Neural crest cell (in vitro differentiated cells): ENCODE measurements around the gene MON2. TPM values are rescaled to one million over a fixed set of nuclear protein-coding genes. Genes with fewer than 3 reads are reported as not detected.

Experiments
- DNase-seq: peaks from one replicate; pipeline ENCODE4 v3.0.0; 2021; ENCODE audit warnings: low read depth, mixed read lengths, low spot score
- H3K27ac Mint-ChIP-seq: one replicate; pipeline ENCODE4 v1.8.0; 2021; ENCODE audit warnings: mild to moderate bottlenecking, mixed read lengths; ENCODE audit not compliant: unreplicated experiment
- H3K27me3 Mint-ChIP-seq: 2 replicates; pipeline ENCODE4 v1.8.0; 2021; ENCODE audit warnings: low read depth, mild to moderate bottlenecking, mixed read lengths
- H3K36me3 Mint-ChIP-seq: 2 replicates; pipeline ENCODE4 v1.8.0; 2021; ENCODE audit warnings: low read depth, mild to moderate bottlenecking, mixed read lengths
- H3K4me1 Mint-ChIP-seq: 2 replicates; pipeline ENCODE4 v1.8.0; 2021; ENCODE audit warnings: mixed read lengths
- H3K4me3 Mint-ChIP-seq: one replicate; pipeline ENCODE4 v1.8.0; 2021; ENCODE audit warnings: mild to moderate bottlenecking, mixed read lengths
- H3K9me3 Mint-ChIP-seq: 2 replicates; pipeline ENCODE4 v1.8.0; 2021; ENCODE audit warnings: mixed read lengths
- total RNA-seq: library from RNA; stranded (reverse); gene quantifications from 2 replicates; pipeline ENCODE4 v1.2.1, GENCODE V29; 2021
- TF ChIP-seq, protein P1 (sequence below): fragments of 200-600 bp; sonication (generic); conservative IDR thresholded peaks from 2 replicates; pipeline ENCODE4 v1.5.0; 2021; ENCODE audit warnings: antibody characterized with exemption, mild to moderate bottlenecking

The MON2 gene
- total RNA-seq, 1 donor from 2014 or later = 40.1 TPM

DNA sequence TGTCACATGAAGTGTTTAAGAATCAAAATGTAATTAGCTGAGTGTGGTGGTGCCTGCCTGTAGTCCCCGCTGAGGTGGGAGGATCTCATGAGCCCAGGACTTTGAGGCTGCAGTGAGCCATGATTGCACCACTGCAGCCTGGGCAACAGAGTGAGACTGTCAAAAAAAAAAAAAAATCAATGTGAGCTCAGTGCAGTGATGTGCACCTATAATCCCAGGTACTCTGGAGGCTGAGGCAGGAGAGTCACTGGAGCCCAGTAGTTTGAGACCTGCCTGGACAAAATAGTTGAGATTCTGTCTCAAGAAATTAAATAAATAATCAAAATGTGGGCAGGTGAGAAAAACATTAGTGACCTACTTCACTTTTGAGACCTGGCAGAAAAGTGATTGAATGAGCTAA is 140.0 kb downstream of the MON2 start:
- no peaks in the 10 kb centered on the region for H3K9me3 Mint-ChIP-seq
- peaks cover 14% of the 10 kb centered on the region for H3K36me3 Mint-ChIP-seq
- H3K4me3 Mint-ChIP-seq = peak overlapping the region; percentile 95
- DNase-seq = no peak
- TF ChIP-seq, protein P1, sequence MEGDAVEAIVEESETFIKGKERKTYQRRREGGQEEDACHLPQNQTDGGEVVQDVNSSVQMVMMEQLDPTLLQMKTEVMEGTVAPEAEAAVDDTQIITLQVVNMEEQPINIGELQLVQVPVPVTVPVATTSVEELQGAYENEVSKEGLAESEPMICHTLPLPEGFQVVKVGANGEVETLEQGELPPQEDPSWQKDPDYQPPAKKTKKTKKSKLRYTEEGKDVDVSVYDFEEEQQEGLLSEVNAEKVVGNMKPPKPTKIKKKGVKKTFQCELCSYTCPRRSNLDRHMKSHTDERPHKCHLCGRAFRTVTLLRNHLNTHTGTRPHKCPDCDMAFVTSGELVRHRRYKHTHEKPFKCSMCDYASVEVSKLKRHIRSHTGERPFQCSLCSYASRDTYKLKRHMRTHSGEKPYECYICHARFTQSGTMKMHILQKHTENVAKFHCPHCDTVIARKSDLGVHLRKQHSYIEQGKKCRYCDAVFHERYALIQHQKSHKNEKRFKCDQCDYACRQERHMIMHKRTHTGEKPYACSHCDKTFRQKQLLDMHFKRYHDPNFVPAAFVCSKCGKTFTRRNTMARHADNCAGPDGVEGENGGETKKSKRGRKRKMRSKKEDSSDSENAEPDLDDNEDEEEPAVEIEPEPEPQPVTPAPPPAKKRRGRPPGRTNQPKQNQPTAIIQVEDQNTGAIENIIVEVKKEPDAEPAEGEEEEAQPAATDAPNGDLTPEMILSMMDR = no peak
- H3K27me3 Mint-ChIP-seq = peaks cover 4% of the 10 kb centered on the region
- no peak overlapping the region for H3K27ac Mint-ChIP-seq
- H3K4me1 Mint-ChIP-seq = peaks cover 51% of the 10 kb centered on the region

DNA sequence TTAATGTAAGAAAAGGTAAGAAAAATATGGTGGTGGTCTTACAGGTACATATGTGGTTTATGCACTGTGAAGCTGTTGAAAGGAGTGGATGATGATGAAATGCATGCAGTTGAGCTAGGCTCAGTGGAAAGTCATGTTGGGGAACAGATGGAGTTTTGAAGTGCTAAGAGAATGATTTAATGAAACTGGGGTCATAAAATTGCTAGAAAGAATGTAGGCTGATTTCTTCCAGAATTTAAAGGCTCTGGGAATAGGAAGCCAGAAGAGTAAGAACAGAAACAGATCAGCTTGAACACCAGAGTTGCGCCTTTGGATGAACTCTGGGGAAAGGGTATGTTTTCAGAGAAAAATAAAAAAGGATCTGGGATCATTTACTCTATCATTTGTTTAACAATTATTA is 146.5 kb downstream of the MON2 start:
- no peak overlapping the region for H3K4me3 Mint-ChIP-seq
- DNase-seq = no peak
- no peaks in the 10 kb centered on the region for H3K9me3 Mint-ChIP-seq
- TF ChIP-seq, protein P1 = no peak
- no peaks in the 10 kb centered on the region for H3K27me3 Mint-ChIP-seq
- no peak overlapping the region for H3K27ac Mint-ChIP-seq
- H3K36me3 Mint-ChIP-seq = peaks cover 12% of the 10 kb centered on the region
- peaks cover 18% of the 10 kb centered on the region for H3K4me1 Mint-ChIP-seq

- no peak overlapping the region for H3K27ac Mint-ChIP-seq
- H3K4me1 Mint-ChIP-seq = peaks cover 18% of the 10 kb centered on the region
- no peaks in the 10 kb centered on the region for H3K27me3 Mint-ChIP-seq
- H3K9me3 Mint-ChIP-seq = no peaks in the 10 kb centered on the region
- H3K36me3 Mint-ChIP-seq = peaks cover 7% of the 10 kb centered on the region
- no peak for DNase-seq
- TF ChIP-seq, protein P1 = no peak
- no peak overlapping the region for H3K4me3 Mint-ChIP-seq
Measured at GRCh38 chr12:62618319-62618718, 151.7 kb downstream of the MON2 start.

DNA sequence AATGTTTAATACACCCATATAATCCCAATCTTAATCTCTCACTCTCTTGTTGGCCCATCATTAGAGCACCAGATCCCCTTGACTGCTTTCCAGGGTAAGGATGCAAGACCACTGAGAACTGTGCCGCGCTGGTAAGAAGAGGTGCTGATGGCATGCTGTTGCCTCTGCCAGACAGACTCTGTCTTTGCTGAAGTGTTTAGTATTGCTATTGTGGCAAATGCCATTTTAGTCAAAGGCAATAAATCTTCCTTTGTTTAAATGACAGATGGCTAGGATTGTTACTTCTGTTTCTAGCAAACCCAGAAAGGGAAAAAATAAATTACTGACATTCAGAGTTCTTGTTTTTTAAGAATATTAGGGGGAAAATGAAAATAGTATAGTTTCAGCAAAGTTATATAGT is 152.3 kb downstream of the MON2 start:
- H3K27me3 Mint-ChIP-seq = no peaks in the 10 kb centered on the region
- TF ChIP-seq, protein P1 = no peak
- H3K36me3 Mint-ChIP-seq = peaks cover 7% of the 10 kb centered on the region
- peaks cover 18% of the 10 kb centered on the region for H3K4me1 Mint-ChIP-seq
- H3K9me3 Mint-ChIP-seq = no peaks in the 10 kb centered on the region
- no peak for DNase-seq
- no peak overlapping the region for H3K27ac Mint-ChIP-seq
- no peak overlapping the region for H3K4me3 Mint-ChIP-seq

DNA sequence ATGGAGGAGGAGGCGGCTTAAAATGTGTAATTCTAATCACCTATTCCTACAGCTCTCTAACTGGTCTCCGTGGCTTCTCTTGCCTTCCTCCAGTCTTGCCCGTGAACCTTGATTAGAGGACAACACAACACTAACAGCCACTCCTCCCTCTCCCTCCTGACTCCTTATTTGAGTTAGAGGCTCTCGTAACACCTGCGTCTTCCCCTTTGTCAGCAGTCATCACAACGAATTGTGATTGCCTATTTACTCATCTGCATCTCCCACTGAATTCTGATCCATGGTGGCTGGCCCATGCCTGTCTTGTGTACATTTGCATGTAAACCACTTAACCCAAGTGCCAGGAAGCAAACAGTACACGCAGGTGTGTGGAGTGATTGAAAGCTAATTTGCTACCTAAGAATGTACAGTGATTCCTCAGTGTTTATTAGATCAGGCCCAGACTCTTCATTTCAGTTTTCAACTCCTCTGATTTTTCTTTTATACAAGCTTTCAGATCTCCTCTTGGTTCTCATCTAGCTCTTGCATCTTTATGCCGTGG is 154.5 kb downstream of the MON2 start:
- Mint-ChIP-seq H3K4me1 (peaks cover 26% of the 10 kb centered on the region), H3K36me3 (peaks cover 3% of the 10 kb centered on the region), H3K27me3 (no peaks in the 10 kb centered on the region), H3K27ac (no peak overlapping the region), H3K9me3 (no peaks in the 10 kb centered on the region), H3K4me3 (no peak overlapping the region)
- DNase-seq = no peak
- TF ChIP-seq, protein P1 = no peak
